Posterior cingulate gyrus (tissue), 11 donors: ENCODE data around the gene CCDC141.
"Not testable (repeated sequence)": the region's sequence is repeated elsewhere in the genome, so short reads cannot be mapped to it uniquely, and the experiment has no call there.

Experiments
- DNase-seq, 10 donors: peaks; one replicate each; pipeline versions ENCODE4 v3.0.0 to v3.0.0-alpha.2; 2020 to 2021; ENCODE audit warnings: mixed read lengths in 3 of 10
- intact Hi-C: fragments of 100-400 bp; cut with DNase I; formaldehyde crosslinking; loops from one replicate; pipeline ENCODE4 v1.15.1; 2023

CCDC141 gene

DNA sequence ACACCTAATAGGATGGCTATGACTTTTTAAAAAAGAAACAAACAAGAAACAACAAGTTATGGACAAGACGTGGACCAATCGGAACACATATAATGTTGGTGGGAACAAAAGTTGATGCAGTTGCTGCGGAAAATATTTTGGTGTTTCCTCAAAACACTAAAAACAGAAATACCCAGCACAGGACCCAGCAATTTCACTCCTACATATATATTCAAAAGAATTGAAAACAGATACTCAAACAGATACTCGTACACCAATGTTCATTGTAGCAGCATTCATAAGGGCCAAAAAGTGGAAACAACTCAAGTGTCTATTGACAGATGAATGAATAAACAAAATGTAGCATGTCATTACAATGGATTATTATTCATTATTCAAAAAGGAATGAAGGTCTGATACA is 12.1 kb downstream of the CCDC141 start:
- no peak for DNase-seq
- intact Hi-C loops: no loop called here

DNA sequence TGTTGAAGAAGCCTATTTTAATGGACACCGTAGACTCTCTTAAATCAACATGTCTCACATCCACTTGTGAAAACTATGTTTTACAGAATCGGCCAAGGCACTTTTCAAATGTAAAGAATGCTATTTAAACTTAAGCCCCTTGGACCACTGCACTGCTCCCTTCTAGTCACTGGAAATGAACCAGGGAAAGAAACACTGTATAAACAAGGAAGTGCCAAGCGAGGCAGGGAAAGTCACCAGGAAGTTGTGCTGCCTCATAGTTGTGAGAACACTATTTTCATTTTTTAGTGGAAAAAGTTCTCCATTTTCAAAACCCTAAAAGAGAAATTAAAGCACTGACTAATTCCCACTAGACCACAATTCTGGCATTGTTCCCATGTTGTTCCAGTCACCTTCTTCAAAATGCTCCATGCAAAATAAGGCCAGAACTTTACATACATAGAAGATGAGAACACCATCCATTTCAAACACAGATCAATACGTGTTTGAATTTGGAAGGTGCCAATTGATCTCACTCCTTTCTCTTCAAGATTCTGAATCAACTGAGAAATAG is 13.5 kb downstream of the CCDC141 start:
- DNase-seq: no peak
- intact Hi-C loops: no loop called here

DNA sequence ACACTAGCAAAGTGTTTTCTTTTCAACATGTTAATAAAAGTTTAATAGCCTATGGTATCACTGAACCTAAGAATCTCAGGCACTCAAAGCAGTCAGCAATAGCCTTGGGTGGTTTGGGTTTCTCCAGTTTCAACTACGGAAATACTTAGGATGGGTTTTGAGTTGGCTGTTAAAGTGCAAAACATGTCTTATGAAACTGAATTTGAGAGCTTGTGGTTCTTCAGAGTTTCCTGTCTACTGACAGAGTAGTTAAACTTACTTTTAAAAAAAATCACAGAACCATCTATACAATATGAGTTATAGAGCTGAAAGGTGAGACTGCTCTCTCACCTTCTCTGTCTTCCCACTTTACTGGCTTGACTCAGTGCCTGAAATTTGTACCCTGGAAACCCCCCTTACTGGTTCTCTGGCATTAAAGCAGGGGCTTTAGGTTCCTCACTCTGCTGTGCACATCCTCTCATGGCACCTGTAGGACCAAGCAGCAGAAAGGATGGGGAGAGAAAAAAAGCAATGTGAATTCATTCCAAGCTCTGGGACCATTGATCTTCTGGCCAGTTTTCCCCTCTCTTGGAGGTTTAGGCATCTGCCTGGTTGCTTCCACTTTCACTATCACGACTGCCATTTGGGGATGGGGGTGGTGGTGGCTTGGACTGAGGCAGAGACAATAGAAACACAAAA is 18.1 kb downstream of the CCDC141 start:
- intact Hi-C loops: no loop called here
- no peak for DNase-seq

DNA sequence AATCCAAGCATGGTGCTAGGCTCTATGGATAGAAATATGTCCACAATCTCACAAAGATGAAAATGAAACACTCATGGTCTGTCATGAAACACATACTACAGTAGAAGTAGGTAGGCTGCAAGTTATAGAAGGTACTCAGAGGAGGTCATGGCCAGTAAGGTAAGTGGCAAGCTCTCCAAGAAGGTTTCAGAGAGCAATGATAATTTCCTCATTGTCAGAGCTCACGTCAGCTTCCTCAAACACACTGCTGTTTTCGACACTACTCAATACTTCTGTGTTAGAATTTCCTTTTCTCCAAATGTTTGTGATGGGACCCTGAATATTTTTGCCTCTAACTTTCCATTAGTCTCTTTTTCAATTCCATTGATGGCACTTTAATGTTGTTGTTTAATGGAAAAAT is 25.5 kb downstream of the CCDC141 start:
- no peak for DNase-seq
- intact Hi-C loops: no loop called here

DNA sequence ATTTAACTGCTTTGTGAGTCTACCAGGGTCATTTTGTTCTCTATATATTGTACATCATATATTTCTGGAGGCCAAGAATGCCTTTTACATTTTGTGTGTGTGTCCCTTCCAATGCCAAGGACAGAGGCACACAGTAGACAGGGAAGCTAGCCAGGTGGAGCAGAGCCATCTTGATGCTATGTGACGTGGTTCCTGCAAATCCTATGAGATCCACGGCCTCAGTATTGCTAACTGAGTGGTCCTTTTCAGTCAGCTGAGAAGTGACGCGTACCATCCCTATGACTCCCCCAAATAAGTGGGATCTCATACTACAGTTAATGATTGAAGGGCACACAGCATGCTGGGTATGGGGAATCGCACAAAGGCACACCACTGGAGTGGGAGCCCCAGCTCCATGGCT is 27.3 kb downstream of the CCDC141 start:
- DNase-seq: no peak
- intact Hi-C loops: no loop called here

DNA sequence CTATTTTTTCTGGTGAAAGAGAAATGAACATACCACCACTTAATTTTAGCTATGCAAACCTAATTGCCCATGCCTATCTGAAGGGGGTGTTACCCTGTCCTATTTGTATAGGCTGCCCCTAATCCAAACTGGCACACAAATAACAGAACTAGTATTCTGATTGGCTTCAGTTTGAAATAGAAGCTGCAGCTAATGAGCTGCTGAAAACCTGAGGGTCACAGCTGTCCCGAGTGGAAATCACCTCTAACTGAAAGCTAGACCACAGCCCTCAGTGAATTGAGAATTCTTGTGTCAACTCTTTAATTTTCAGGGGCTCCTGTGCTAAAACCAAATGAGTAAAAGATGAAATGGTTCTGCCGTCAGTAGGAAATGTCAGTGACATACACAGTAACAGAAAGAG is 28.7 kb downstream of the CCDC141 start:
- DNase-seq: no peak
- intact Hi-C loops: no loop called here

DNA sequence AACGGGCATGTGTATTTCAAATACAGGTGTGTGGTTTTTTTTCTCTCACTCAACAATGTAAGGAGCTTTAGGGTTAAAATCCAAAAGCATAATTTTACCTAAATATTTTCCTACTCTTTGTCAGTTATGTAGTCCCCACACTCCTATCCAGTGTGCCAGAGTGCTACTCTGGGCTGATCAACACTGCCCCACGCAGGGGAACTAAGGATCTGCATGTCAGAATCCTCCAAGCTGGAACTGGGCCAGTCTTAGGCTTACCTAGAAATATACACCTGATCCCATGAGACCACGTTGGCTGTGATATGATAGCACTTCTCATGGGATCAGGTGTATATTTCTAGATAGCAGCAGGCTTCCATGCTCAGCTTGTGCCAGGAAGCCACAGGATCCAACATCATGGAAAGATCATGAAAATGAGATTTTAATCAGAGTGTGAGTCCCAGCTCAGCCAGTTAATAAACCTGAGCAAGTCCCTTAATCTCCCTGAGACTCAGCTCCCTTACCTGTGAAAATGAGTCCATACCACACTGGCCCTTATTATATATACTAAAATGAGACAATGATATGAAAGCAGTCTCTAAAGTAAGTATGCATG is 29.7 kb downstream of the CCDC141 start:
- intact Hi-C loops: no loop called here

DNA sequence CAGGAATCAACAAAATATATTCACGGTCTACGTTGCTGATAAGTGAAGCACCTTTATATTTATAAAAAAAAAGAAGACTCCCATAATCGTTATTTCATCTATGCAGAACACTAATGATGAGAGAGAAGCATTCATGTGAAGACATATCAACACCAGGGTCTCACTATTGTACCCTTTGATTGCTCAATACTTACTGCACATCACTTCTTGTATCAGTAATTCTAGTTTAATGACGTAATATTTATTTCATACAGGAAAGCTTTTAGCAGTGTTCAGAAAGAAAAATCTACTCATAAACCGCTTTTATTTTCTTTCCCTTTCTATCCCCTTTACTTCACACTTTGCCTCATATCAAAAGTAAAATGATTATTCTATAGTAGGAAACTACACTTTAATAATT is 30.7 kb downstream of the CCDC141 start:
- no peak for DNase-seq
- intact Hi-C loops: no loop called here

More for the DNA sequence above, 29.7 kb downstream of the CCDC141 start:
- DNase-seq: no peak

DNA sequence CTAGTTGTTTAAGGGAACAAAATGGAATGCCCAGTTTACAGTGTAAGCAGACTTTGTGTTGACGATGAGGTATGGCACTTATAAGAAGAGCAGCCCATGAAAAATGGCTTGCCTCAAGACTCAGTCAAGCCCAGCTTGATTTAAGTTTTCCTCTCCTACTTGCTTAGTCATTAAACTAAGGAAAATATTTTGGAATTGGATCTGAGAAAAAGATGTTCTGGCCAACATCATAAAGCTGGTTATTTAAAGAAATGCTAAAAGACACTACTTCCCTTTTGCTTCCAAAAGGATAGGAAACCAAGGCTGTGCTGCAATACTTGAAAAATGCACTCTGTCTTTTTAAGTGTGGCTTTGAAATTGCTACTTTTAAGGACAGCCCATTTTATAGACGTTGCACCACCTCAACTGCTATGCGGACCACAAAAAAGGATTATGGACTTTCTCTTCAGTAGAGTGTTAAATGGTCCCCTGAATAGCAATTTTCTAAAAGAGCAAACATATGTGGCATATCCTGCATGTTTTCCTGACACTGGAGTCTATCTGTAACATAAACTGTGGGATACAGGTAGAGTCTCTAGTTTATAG is 32.1 kb downstream of the CCDC141 start:
- intact Hi-C loops: no loop called here
- DNase-seq: no peak

DNA sequence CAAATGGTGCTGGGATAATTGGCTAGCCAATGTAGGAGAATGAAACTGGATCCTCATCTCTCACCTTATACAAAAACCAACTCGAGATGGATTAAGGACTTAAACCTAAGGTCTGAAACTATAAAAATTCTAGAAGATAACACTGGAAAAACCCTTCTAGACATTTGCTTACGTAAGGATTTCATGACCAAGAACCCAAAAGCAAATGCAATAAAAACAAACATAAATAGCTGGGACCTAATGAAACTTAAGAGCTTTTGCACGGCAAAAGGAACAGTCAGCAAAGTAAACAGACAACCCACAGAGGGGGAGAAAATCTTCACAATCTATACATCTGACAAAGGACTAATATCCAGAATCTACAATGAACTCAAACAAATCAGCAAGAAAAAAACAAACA is 35.7 kb downstream of the CCDC141 start:
- DNase-seq, intact Hi-C loops: not testable (repeated sequence)

DNA sequence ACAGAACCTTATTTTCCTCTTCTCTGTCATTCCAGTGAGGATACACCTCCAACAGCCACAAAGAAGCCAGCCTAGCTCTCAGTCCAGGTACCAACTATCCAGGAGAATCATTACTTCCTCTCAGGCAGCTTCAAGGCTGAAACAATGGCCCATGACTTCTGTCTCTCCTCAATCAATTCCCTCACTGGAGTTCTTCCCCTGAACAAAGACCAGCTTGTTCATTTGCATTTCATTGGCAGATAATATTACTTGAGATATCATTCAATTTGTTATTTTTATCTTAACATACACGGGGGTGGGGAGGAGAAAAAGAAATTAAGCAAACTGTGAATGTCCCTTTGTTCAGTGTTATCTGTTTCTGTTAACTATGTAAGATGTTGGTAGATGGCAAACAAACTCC is 44.0 kb downstream of the CCDC141 start:
- DNase-seq: no peak
- intact Hi-C loops: no loop called here

DNA sequence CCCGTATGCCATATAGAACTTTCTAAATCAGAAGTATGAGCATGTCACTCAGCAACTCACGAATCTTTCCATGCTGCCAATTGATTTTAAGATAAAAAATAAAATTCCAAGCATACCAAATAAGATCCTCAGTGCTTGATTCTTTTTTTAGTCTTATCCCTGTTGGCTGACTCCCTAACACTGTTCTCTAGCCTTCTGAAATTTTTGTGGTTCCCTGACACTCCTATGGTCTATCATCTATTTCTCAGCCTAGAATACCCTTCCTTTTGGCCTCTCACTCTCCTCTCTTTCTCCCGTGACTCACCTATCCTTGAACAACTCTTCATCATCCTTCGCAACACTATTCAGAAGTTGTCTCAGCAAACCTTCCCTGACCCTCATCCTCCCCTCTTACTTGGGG is 50.5 kb downstream of the CCDC141 start:
- DNase-seq: no peak
- intact Hi-C loops: no loop called here

DNA sequence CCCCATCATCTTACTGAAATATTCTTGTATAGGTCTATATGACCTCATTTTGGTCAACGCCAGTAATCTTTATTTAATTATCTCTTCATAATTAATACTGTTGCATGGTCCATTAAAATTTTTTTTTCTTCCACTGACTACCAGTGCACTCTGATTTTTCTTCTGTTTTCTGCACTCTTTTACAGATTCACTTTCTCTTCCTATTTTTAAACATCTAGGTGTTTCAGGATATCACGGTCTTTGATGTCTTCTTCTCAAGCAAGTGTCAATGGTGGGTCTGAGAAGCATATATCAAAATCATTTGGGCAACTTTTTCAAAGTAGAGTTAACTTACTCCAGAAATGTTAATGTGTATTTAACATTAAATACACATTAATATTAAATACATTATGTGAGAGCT is 51.4 kb downstream of the CCDC141 start:
- no peak for DNase-seq
- intact Hi-C loops: no loop called here

DNA sequence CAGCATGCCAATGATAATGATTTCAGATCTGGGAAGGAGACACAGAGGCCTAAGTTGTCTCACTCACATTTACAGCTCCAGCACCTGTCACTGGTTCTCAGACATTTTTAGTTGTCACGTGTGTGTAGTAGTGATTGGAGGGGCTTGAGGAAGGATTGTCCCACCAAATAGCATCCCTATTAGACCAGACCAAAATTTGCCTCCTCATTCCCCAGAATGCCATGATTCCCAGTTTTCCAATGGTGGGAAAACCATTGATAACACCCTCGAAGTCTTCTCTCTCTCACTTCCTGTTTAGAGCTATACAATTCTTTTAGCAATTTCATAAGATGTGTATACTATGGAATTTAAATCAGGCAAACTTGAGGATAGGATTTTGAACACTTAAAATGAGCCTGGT is 52.5 kb downstream of the CCDC141 start:
- intact Hi-C loops: no loop called here

DNA sequence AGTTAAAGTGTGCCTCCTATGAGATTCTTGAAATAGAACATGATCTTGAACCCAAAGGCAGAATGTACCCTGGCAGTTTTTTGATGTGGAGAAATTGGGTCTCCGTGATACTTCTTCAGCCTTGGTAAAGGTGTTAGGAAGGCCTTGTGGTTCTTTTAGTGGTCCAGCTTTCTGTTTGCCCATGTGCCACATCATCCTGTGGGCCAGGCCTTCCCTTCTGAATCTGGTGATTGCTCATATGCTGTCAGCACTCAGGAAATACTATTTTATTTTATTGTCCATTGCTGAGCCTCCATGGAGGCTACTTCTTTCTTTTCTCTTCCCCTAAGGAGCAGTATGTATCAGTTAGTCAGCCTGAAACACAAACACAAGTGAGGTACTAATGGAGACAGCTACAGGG is 52.9 kb downstream of the CCDC141 start:
- intact Hi-C loops: no loop called here
- DNase-seq: no peak

More for the DNA sequence above, 52.5 kb downstream of the CCDC141 start:
- DNase-seq: no peak

DNA sequence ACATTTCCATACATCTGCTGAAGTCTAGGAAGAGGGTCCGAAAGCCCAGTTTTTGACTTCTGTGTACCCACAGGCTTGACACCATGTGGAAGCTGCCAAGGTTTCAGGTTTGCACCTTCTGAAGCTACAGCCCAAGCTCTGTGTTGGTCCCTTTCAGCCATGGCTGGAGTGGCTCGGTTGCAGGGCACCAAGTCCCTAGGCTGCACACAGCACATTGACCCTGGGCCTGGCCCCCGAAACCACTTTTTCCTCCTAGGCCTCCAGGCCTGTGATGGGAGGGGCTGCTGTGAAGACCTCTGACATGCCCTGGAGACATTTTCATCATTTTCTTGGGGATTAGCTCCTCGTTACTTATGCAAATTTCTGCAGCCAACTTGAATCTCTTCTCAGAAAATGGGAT is 55.7 kb downstream of the CCDC141 start:
- no peak for DNase-seq
- intact Hi-C loops: no loop called here

DNA sequence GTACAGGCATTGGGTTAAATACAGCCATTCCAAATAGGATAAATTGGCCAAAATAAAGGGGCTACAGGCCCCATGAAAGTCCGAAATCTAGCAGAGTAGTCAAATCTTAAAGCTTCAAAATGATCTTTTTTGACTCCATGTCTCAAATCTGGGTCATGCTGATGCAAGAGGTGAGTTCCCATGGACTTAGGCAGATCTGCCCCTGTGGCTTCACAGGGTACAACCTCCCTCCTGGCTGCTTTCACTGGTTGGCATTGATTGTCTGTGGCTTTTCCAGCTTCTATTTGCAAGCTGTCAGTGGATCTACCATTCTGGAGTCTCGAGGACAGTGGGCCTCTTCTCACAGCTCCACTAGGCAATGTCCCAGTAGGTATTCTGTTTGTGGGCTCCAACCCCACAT is 56.1 kb downstream of the CCDC141 start:
- intact Hi-C loops: no loop called here
- no peak for DNase-seq

DNA sequence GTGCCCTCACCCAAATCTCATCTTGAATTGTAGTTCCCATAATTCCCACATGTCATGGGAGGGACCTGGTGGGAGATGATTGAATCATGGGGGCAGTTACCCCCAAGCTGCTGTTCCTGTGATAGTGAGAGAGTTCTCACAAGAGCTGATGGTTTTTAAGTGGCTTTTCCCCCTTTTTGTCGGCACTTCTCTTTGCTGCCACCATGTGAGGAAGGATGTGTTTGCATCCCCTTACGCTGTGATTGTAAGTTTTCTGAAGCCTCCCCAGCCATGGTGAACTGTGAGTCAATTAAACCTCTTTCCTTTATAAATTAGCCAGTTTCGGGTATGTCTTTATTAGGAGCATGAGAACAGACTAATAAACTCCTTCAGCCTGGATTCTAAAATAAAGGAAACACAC is 57.2 kb downstream of the CCDC141 start:
- DNase-seq, intact Hi-C loops: not testable (repeated sequence)

DNA sequence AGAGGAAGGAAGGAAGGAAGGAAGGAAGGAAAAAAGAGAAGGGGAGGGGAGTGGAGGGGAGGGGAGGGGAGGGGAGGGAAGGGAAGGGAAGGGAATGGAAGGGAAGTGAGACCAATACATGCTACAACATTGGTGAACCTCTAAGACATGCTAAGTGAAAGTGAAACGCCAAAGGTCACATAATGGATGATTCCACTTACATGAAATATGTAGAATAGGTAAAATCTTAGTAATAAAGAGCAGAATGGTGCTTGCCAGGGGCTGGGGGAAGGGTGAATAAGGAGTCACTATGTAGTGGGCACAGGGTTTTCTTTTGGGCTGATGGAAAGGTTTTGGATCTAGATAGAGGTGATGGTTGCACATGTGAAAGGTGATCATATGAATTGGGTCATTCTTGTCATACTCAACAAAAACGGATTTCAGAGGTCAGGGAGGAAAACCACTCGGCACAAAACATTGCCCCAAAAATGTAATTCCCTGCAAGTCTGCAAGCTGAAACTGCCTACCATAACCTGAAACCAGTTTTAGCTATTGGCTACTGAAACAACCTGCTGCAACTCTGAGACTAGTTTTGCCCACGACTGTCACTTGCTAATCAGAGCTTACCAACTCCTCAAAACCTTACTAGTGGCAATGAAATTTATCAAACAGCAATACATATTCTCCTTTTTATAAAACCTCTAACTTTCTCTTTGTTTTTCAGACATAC is 59.2 kb downstream of the CCDC141 start:
- intact Hi-C loops: no loop called here
- DNase-seq: no peak

DNA sequence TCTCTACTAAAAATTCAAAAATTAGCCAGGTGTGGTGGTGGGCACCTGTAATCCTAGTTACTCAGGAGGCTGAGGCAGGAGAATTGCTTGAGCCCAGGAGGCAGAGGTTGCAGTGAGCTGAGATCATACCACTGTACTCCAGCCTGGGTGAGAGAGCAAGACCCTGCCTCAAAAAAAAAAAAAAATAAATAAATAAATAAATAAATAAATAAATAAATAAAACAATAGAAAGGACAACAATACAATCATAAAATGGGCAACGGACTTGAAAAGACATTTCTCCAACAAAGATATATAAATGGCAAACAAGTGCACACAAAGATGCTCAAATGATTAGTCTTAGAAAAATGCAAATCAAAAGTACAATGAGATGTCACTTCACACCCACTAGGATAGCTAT is 60.5 kb downstream of the CCDC141 start:
- intact Hi-C loops, DNase-seq: not testable (repeated sequence)

DNA sequence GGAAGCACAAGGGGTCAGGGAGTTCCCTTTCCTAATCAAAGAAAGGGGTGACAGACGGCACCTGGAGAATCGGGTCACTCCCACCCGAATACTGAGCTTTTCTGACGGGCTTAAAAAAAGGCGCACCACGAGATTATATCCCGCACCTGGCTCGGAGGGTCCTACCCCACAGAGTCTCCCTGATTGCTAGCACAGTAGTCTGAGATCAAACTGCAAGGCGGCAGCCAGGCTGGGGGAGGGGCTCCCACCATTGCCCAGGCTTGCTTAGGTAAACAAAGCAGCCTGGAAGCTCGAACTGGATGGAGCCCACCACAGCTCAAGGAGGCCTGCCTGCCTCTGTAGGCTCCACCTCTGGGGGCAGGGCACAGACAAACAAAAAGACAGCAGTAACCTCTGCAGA is 67.3 kb downstream of the CCDC141 start:
- peak in 1 of 10 donors; percentile 81 for DNase-seq
- intact Hi-C loops: not testable (repeated sequence)
